Progenitor cell of endocrine pancreas (in vitro differentiated cells): Measurements from ENCODE around the gene DNM3. TPM values are rescaled to one million over a fixed set of nuclear protein-coding genes. Genes with fewer than 3 reads are reported as not detected.

Experiments
- DNase-seq: peaks from one replicate; pipeline ENCODE4 v3.0.0; 2021; ENCODE audit warnings: low spot score; ENCODE audit not compliant: unreplicated experiment
- H3K27ac Mint-ChIP-seq: 2 replicates; pipeline ENCODE4 v1.8.0; 2021; ENCODE audit warnings: mild to moderate bottlenecking, moderate library complexity, mixed read lengths
- H3K27me3 Mint-ChIP-seq: 2 replicates; pipeline ENCODE4 v1.8.0; 2021; ENCODE audit warnings: mixed read lengths
- H3K36me3 Mint-ChIP-seq: 2 replicates; pipeline ENCODE4 v1.8.0; 2022; ENCODE audit warnings: mixed read lengths; ENCODE audit not compliant: insufficient read depth
- H3K4me1 Mint-ChIP-seq: 2 replicates; pipeline ENCODE4 v1.8.0; 2021; ENCODE audit warnings: low read depth, mixed read lengths
- H3K4me3 Mint-ChIP-seq: 2 replicates; pipeline ENCODE4 v1.8.0; 2021; ENCODE audit warnings: low read depth, mild to moderate bottlenecking, moderate library complexity, mixed read lengths
- H3K9me3 Mint-ChIP-seq: 2 replicates; pipeline ENCODE4 v1.8.0; 2021; ENCODE audit warnings: low read depth, mixed read lengths
- total RNA-seq: library from RNA; stranded (reverse); gene quantifications from 2 replicates; pipeline ENCODE4 v1.2.1, GENCODE V29; 2021
- TF ChIP-seq, protein P1 (sequence below): fragments of 200-600 bp; sonication (generic); IDR thresholded peaks from one replicate; pipeline ENCODE4 v1.5.0; 2021; ENCODE audit warnings: antibody characterized with exemption, mild to moderate bottlenecking; ENCODE audit not compliant: unreplicated experiment

Gene DNM3
- total RNA-seq, 1 donor from 2014 or later, result 0.48 TPM

DNA sequence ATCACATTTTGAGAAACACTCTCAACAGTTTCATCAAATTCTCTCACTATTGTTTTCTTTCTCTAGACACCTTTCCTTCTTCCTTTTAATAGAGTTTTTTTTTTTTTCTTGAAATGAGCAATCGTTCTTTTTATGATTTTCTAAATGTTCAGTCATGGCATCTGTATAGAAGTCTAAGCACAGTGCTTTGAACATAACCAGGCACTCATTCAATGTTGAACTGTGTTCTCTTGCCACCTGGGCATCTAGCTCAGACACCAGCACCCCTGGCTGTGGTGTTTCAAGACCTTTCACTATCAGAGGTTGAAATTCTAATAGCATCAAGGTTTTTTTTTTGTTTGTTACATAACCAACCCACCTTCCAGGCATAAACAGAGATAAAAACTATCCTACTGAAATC, 96.6 kb downstream of the DNM3 start:
- Mint-ChIP-seq H3K27me3 (no peaks in the 10 kb centered on the region), H3K4me3 (no peak overlapping the region), H3K4me1 (peaks cover 10% of the 10 kb centered on the region), H3K36me3 (no peaks in the 10 kb centered on the region), H3K27ac (no peak overlapping the region), H3K9me3 (no peaks in the 10 kb centered on the region)
- no peak for DNase-seq
- TF ChIP-seq, protein P1, sequence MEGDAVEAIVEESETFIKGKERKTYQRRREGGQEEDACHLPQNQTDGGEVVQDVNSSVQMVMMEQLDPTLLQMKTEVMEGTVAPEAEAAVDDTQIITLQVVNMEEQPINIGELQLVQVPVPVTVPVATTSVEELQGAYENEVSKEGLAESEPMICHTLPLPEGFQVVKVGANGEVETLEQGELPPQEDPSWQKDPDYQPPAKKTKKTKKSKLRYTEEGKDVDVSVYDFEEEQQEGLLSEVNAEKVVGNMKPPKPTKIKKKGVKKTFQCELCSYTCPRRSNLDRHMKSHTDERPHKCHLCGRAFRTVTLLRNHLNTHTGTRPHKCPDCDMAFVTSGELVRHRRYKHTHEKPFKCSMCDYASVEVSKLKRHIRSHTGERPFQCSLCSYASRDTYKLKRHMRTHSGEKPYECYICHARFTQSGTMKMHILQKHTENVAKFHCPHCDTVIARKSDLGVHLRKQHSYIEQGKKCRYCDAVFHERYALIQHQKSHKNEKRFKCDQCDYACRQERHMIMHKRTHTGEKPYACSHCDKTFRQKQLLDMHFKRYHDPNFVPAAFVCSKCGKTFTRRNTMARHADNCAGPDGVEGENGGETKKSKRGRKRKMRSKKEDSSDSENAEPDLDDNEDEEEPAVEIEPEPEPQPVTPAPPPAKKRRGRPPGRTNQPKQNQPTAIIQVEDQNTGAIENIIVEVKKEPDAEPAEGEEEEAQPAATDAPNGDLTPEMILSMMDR, result no peak

DNA sequence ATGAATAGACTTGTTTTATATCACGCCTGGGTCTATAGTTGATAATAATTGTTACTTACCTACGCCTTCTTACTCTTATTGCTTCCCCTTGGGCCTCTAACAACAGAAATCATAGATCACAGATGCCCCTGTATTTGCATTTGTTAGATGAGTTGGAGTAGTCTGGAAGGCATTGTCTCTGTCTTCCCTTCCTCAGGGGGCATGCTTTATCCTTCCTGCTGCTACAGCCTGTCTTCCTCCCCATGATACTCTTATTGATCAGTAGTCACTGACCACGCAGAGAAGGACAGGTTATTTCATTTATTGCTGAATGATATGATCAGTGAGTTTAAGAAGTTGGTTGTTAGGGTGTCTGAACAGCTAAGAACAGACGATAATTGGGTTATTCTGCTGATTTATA, 98.4 kb downstream of the DNM3 start:
- Mint-ChIP-seq H3K36me3 (no peaks in the 10 kb centered on the region), H3K4me3 (no peak overlapping the region), H3K4me1 (peaks cover 10% of the 10 kb centered on the region), H3K27me3 (no peaks in the 10 kb centered on the region), H3K27ac (no peak overlapping the region), H3K9me3 (no peaks in the 10 kb centered on the region)
- DNase-seq, result no peak
- TF ChIP-seq, protein P1, result no peak

DNA sequence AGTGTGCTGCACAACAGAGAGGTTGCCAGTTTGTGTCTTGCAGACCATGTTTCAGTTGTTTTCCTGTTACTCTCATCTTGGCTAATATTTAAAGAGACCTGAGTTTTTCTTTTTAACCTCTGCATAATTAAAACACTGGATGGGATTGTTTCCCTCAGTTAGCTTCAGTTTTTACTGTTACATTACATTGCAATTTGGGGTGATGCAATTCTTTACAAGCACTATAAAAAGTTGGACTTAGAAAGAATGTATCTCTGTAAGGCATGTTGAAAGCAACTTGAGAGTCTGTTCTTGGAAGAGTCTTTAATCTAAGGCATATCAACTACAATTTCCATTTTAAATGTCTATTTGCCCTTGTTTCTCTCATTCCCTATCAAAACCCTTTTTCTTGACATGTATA, 99.1 kb downstream of the DNM3 start:
- H3K27me3 Mint-ChIP-seq, result no peaks in the 10 kb centered on the region
- no peaks in the 10 kb centered on the region for H3K9me3 Mint-ChIP-seq
- H3K4me1 Mint-ChIP-seq, result peaks cover 10% of the 10 kb centered on the region
- DNase-seq, result no peak
- H3K27ac Mint-ChIP-seq, result no peak overlapping the region
- TF ChIP-seq, protein P1, result no peak
- H3K4me3 Mint-ChIP-seq, result no peak overlapping the region
- H3K36me3 Mint-ChIP-seq, result no peaks in the 10 kb centered on the region

DNA sequence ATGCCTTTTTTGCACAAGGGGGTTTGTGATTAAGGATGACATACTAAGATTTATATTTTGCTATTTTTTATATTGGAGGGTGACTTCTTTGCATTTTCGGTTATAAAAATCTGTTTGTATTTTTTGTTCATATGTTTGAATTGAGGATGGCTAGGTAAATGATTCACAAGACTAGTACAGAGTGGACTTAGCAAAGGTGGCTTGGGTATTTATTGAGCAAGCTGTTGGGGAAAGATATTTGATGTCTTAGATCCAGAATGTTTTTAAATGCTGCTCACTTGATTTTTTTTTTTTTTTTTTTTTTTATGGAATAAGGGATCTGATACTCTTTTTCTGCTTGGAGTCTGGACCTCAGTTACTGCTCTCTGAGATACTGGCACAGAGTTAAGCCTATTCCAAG, 100.6 kb downstream of the DNM3 start:
- DNase-seq, result no peak
- Mint-ChIP-seq H3K4me3 (no peak overlapping the region), H3K4me1 (peaks cover 10% of the 10 kb centered on the region), H3K27me3 (no peaks in the 10 kb centered on the region), H3K27ac (no peak overlapping the region), H3K36me3 (no peaks in the 10 kb centered on the region), H3K9me3 (no peaks in the 10 kb centered on the region)
- TF ChIP-seq, protein P1, result no peak

DNA sequence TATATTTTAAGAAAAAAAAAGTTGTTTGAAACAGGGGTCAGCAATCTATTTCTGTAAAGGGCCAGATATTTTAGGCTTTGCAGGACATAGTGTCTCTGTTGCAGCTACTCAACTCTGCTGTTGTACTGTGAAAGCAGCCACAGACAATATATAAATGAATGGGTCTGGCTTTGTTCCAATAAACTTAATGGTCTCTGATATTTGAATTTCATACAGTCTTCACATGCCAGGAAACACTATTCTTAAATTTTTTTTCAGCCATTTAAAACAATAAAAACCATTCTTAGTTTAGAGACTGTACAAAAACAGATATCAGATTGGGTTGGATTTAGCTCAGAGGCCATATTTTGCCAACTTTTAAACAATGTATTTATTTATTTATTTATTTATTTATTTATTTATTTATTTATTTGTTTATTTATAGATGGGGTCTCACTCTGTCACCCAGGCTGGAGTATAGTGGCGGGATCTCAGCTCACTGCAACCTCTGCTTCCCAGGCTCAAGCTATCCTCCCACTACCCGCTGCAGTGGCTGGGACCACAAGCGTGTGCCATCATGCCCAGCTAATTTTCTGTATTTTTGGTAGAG, 102.8 kb downstream of the DNM3 start:
- Mint-ChIP-seq H3K4me3 (no peak overlapping the region), H3K36me3 (no peaks in the 10 kb centered on the region), H3K4me1 (peaks cover 10% of the 10 kb centered on the region), H3K9me3 (no peaks in the 10 kb centered on the region), H3K27me3 (no peaks in the 10 kb centered on the region), H3K27ac (no peak overlapping the region)
- TF ChIP-seq, protein P1, result no peak
- DNase-seq, result no peak
